ENCODE results near the gene SCN1B.

The SCN1B gene

GRCh38 chr19:35018379-35018778, 11.9 kb upstream of the SCN1B start:
- TF ChIP-seq YY1 (IDR thresholded peaks at IDR 0.05; ENCODE audit: low read depth) (no peak), NFIC (IDR thresholded peaks at IDR 0.05) (no peak), TAF1 (IDR thresholded peaks at IDR 0.05; ENCODE audit: low read depth) (no peak), FOXM1 (IDR thresholded peaks at IDR 0.05; ENCODE audit: borderline replicate concordance, low read depth) (no peak), MAX (IDR thresholded peaks at IDR 0.05) (no peak), ZBTB7A (IDR thresholded peaks at IDR 0.05; ENCODE audit: low read depth) (no peak), TCF12 (IDR thresholded peaks at IDR 0.05; ENCODE audit: low read depth) (no peak)

GRCh38 chr19:35019144-35019543, 11.1 kb upstream of the SCN1B start:
- TF ChIP-seq MAX (IDR thresholded peaks at IDR 0.05): no peak
- no peak for TF ChIP-seq FOXM1 (IDR thresholded peaks at IDR 0.05; ENCODE audit: borderline replicate concordance, low read depth)
- TF ChIP-seq CREB1 (IDR thresholded peaks at IDR 0.05; ENCODE audit: low read depth): no peak
- no peak for TF ChIP-seq EP300 (IDR thresholded peaks at IDR 0.05; ENCODE audit: borderline replicate concordance)
- no peak for TF ChIP-seq TAF1 (IDR thresholded peaks at IDR 0.05; ENCODE audit: low read depth)
- TF ChIP-seq ZBTB7A (IDR thresholded peaks at IDR 0.05; ENCODE audit: low read depth): no peak
- no peak for TF ChIP-seq TEAD4 (IDR thresholded peaks at IDR 0.05)
- TF ChIP-seq RAD21 (IDR thresholded peaks at IDR 0.05; ENCODE audit: low read depth): no peak
- no peak for TF ChIP-seq NFIC (IDR thresholded peaks at IDR 0.05)
- TF ChIP-seq REST (IDR thresholded peaks at IDR 0.05; ENCODE audit: low read depth): no peak
- TF ChIP-seq EGR1 (IDR thresholded peaks at IDR 0.05): no peak
- no peak for TF ChIP-seq YY1 (IDR thresholded peaks at IDR 0.05; ENCODE audit: low read depth)
- TF ChIP-seq CEBPB (IDR thresholded peaks at IDR 0.05): no peak
- no peak for TF ChIP-seq USF1 (IDR thresholded peaks at IDR 0.05)
- no peak for TF ChIP-seq TCF12 (IDR thresholded peaks at IDR 0.05; ENCODE audit: low read depth)

GRCh38 chr19:35021016-35021415, 9.3 kb upstream of the SCN1B start:
- TF ChIP-seq ZBTB7A (IDR thresholded peaks at IDR 0.05; ENCODE audit: low read depth): no peak
- TF ChIP-seq TEAD4 (IDR thresholded peaks at IDR 0.05): no peak
- TF ChIP-seq EGR1 (IDR thresholded peaks at IDR 0.05): no peak
- no peak for TF ChIP-seq TAF1 (IDR thresholded peaks at IDR 0.05; ENCODE audit: low read depth)
- TF ChIP-seq USF1 (IDR thresholded peaks at IDR 0.05): no peak

- no peak for TF ChIP-seq TEAD4 (IDR thresholded peaks at IDR 0.05)
- TF ChIP-seq YY1 (IDR thresholded peaks at IDR 0.05; ENCODE audit: low read depth): no peak
- TF ChIP-seq USF1 (IDR thresholded peaks at IDR 0.05): no peak
- TF ChIP-seq MAX (IDR thresholded peaks at IDR 0.05): no peak
- TF ChIP-seq REST (IDR thresholded peaks at IDR 0.05; ENCODE audit: low read depth): no peak
- no peak for TF ChIP-seq EP300 (IDR thresholded peaks at IDR 0.05; ENCODE audit: borderline replicate concordance)
- TF ChIP-seq ZBTB7A (IDR thresholded peaks at IDR 0.05; ENCODE audit: low read depth): no peak
- no peak for TF ChIP-seq FOXM1 (IDR thresholded peaks at IDR 0.05; ENCODE audit: borderline replicate concordance, low read depth)
- TF ChIP-seq NFIC (IDR thresholded peaks at IDR 0.05): no peak
- no peak for TF ChIP-seq CREB1 (IDR thresholded peaks at IDR 0.05; ENCODE audit: low read depth)
- no peak for TF ChIP-seq TAF1 (IDR thresholded peaks at IDR 0.05; ENCODE audit: low read depth)
- TF ChIP-seq EGR1 (IDR thresholded peaks at IDR 0.05): no peak
- no peak for TF ChIP-seq TCF12 (IDR thresholded peaks at IDR 0.05; ENCODE audit: low read depth)
- no peak for TF ChIP-seq RAD21 (IDR thresholded peaks at IDR 0.05; ENCODE audit: low read depth)
- no peak for TF ChIP-seq CEBPB (IDR thresholded peaks at IDR 0.05)
Observed at GRCh38 chr19:35021596-35021995, 8.7 kb upstream of the SCN1B start.

- TF ChIP-seq USF1 (IDR thresholded peaks at IDR 0.05): no peak
- TF ChIP-seq CEBPB (IDR thresholded peaks at IDR 0.05): no peak
- no peak for TF ChIP-seq YY1 (IDR thresholded peaks at IDR 0.05; ENCODE audit: low read depth)
- TF ChIP-seq NFIC (IDR thresholded peaks at IDR 0.05): no peak
- no peak for TF ChIP-seq RAD21 (IDR thresholded peaks at IDR 0.05; ENCODE audit: low read depth)
- no peak for TF ChIP-seq EGR1 (IDR thresholded peaks at IDR 0.05)
- no peak for TF ChIP-seq TAF1 (IDR thresholded peaks at IDR 0.05; ENCODE audit: low read depth)
- no peak for TF ChIP-seq TEAD4 (IDR thresholded peaks at IDR 0.05)
- TF ChIP-seq EP300 (IDR thresholded peaks at IDR 0.05; ENCODE audit: borderline replicate concordance): no peak
- no peak for TF ChIP-seq CREB1 (IDR thresholded peaks at IDR 0.05; ENCODE audit: low read depth)
- TF ChIP-seq REST (IDR thresholded peaks at IDR 0.05; ENCODE audit: low read depth): no peak
- no peak for TF ChIP-seq TCF12 (IDR thresholded peaks at IDR 0.05; ENCODE audit: low read depth)
- TF ChIP-seq FOXM1 (IDR thresholded peaks at IDR 0.05; ENCODE audit: borderline replicate concordance, low read depth): no peak
- no peak for TF ChIP-seq ZBTB7A (IDR thresholded peaks at IDR 0.05; ENCODE audit: low read depth)
- TF ChIP-seq MAX (IDR thresholded peaks at IDR 0.05): no peak
Observed at GRCh38 chr19:35022460-35022859, 7.8 kb upstream of the SCN1B start.

Measured in Ishikawa (cell line).